HG03175 (cell line): ENCODE data around the gene TANGO6.
"Not testable (repeated sequence)": the region's sequence is repeated elsewhere in the genome, so short reads cannot be mapped to it uniquely, and the experiment has no call there.

Experiments
- ATAC-seq: cut with Tn5 transposase; IDR thresholded peaks from one replicate; pipeline ENCODE4 v1.9.1; 2021; ENCODE audit warnings: mild to moderate bottlenecking, moderate library complexity; ENCODE audit not compliant: unreplicated experiment

The TANGO6 gene

GRCh38 chr16:68843482-68844210 lies at the start of gene TANGO6:
Gene TANGO6, plus strand, starts transcription at chr16:68843531. Its CDS starts 87 bp downstream, at chr16:68843618.
- peak; percentile 87 for ATAC-seq

- ATAC-seq, result no peak
Measured at GRCh38 chr16:68798398-68798797, 44.9 kb upstream of the TANGO6 start.

- no peak for ATAC-seq
Measured at GRCh38 chr16:68800257-68800875, 43.0 kb upstream of the TANGO6 start.

GRCh38 chr16:68802190-68802589 lies 41.1 kb upstream of the TANGO6 start:
- ATAC-seq, result no peak

- no peak for ATAC-seq
Measured at GRCh38 chr16:68806422-68806821, 36.9 kb upstream of the TANGO6 start.

- ATAC-seq, result no peak
Measured at GRCh38 chr16:68806981-68807380, 36.4 kb upstream of the TANGO6 start.

GRCh38 chr16:68814516-68814915 lies 28.8 kb upstream of the TANGO6 start:
- no peak for ATAC-seq

- ATAC-seq, result no peak
Measured at GRCh38 chr16:68823401-68824135, 19.8 kb upstream of the TANGO6 start.

- ATAC-seq, result no peak
Measured at GRCh38 chr16:68825427-68825826, 17.9 kb upstream of the TANGO6 start.

GRCh38 chr16:68826652-68827051 lies 16.7 kb upstream of the TANGO6 start:
- no peak for ATAC-seq

GRCh38 chr16:68833251-68833650 lies 10.1 kb upstream of the TANGO6 start:
- no peak for ATAC-seq

GRCh38 chr16:68834550-68834949 lies 8.8 kb upstream of the TANGO6 start:
- ATAC-seq, result no peak

GRCh38 chr16:68835970-68836369 lies 7.4 kb upstream of the TANGO6 start:
- no peak for ATAC-seq

- ATAC-seq, result no peak
Measured at GRCh38 chr16:68839831-68840230, 3.5 kb upstream of the TANGO6 start.

- ATAC-seq, result not testable (repeated sequence)
Measured at GRCh38 chr16:68842964-68843481, 308 bp upstream of the TANGO6 start.

- no peak for ATAC-seq
Measured at GRCh38 chr16:68844211-68844564, 857 bp downstream of the TANGO6 start.

GRCh38 chr16:68848786-68849185 lies 5.5 kb downstream of the TANGO6 start:
- ATAC-seq, result no peak

GRCh38 chr16:68850481-68850880 lies 7.2 kb downstream of the TANGO6 start:
- no peak for ATAC-seq

GRCh38 chr16:68851601-68852000 lies 8.3 kb downstream of the TANGO6 start:
- ATAC-seq, result no peak

- ATAC-seq, result no peak
Measured at GRCh38 chr16:68857479-68857878, 14.1 kb downstream of the TANGO6 start.

- no peak for ATAC-seq
Measured at GRCh38 chr16:68859828-68860227, 16.5 kb downstream of the TANGO6 start.
